H1 (cell line): ENCODE results near the gene MRPL3. TPM values are rescaled to one million over a fixed set of nuclear protein-coding genes. Genes with fewer than 3 reads are reported as not detected.

ENCODE experiments used
- RXRA ChIP-seq: IDR thresholded peaks from 2 replicates; pipeline ENCODE4 v1.6.1; 2011; ENCODE audit warnings: low read depth, mild to moderate bottlenecking, low read length, moderate library complexity; ENCODE audit not compliant: insufficient read depth
- SP2 ChIP-seq: IDR thresholded peaks from 2 replicates; pipeline ENCODE4 v1.6.1; 2012; ENCODE audit warnings: mild to moderate bottlenecking, low read length, inconsistent platforms
- TBP ChIP-seq: IDR thresholded peaks from 2 replicates; pipeline ENCODE4 v1.6.1; 2011; ENCODE audit warnings: low read depth, low read length, improper control_type of control experiment
- polyA plus RNA-seq, 7 experiments: library from polyadenylated mRNA; depleted of rRNA in 3 of 7; stranded (reverse) in 5 of 7; unstranded in 2 of 7; fragments of >200 nt in 5 of 7; fragments of 200-250 nt in 2 of 7; gene quantifications; 1 replicate in 5 of 7; 2 replicates in 1 of 7; 4 replicates in 1 of 7; pipeline versions ENCODE4 v1.2.1 to v1.2.3, GENCODE V29; 2011 to 2013; ENCODE audit warnings: missing spikeins in 2 of 7, mixed read lengths in 2 of 7
- total RNA-seq: library from RNA; stranded (reverse); fragmentation: NEBNext Ultra II Directional; extraction: Animal tissue kit (Norgen Biotek cat#: 25700); gene quantifications from 2 replicates; pipeline ENCODE4 v1.2.1, GENCODE V29; 2021

MRPL3 gene
- total and polyA plus RNA-seq, 2 of the 8 experiments (the other 6 are each of a cell fraction or from before 2014, with no cell fraction given) = 164 to 175 TPM

DNA sequence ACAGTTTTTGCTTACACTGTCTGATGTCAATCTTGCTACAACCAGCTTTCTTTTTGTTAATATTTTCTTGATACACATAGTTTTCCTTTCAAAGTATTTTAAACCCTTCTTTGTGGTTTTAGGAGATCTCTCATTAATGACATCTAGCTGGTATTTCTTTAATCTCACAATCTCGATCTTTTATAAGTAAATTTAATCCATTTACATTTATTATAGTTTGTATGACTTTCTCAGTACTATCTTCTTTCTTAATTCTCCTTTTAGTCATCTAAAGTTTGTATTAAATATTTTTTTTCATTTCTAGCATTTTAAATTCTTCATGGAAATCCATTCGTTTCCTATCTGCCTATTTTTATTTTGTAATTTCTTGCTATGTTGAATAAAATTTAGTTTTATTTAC is 55.4 kb downstream of the MRPL3 start (continued):
- TF ChIP-seq TBP (no peak), RXRA (no peak), SP2 (no peak)
